A673 (cell line): Measurements from ENCODE around the gene HAUS1. TPM values are rescaled to one million over a fixed set of nuclear protein-coding genes. Genes with fewer than 3 reads are reported as not detected.

Experiments used
- BruUV-seq: library from RNA; stranded (reverse); fragments of 400-500 nt; replicated peaks from 2 replicates; lab custom pipeline; 2021; lab: Mats Ljungman, UMichigan
- CTCF ChIA-PET: fragments of 300-600 bp; sonication (Branson Sonifier 250); formaldehyde crosslinking; loops from one replicate; lab custom pipeline; 2022; ENCODE audit warnings: antibody characterized with exemption; lab: Charles Lee
- POLR2A ChIA-PET: fragments of 300-600 bp; sonication (Branson Sonifier 250); formaldehyde crosslinking; loops from one replicate; lab custom pipeline; 2022; ENCODE audit warnings: antibody characterized with exemption; ENCODE audit not compliant: low non-redundant PET; lab: Charles Lee
- DNase-seq: peaks from one replicate; pipeline ENCODE4 v3.0.0-alpha.2; 2015; ENCODE audit warnings: low spot score
- H3K27ac ChIP-seq: fragments of 200-600 bp; sonication (generic); 2 replicates; pipeline ENCODE4 v1.5.1; 2016; ENCODE audit warnings: mixed run types, low read depth, mild to moderate bottlenecking, mixed read lengths, antibody characterized with exemption, low read length; ENCODE audit not compliant: poor library complexity, severe bottlenecking
- H3K27me3 ChIP-seq: fragments of 200-600 bp; sonication (generic); replicated peaks from 2 replicates; pipeline ENCODE4 v1.6.1; 2017; ENCODE audit warnings: mixed run types, low read depth, mild to moderate bottlenecking, mixed read lengths, antibody characterized with exemption, low read length; ENCODE audit not compliant: insufficient read depth, poor library complexity
- H3K36me3 ChIP-seq: fragments of 200-600 bp; sonication (generic); 2 replicates; pipeline ENCODE4 v1.6.1; 2016; ENCODE audit warnings: mixed run types, mild to moderate bottlenecking, mixed read lengths, antibody characterized with exemption, low read length; ENCODE audit not compliant: insufficient read depth, poor library complexity, severe bottlenecking
- H3K4me1 ChIP-seq: fragments of 200-600 bp; sonication (generic); 2 replicates; pipeline ENCODE4 v1.6.1; 2017; ENCODE audit warnings: mixed run types, mild to moderate bottlenecking, mixed read lengths, antibody characterized with exemption, low read length; ENCODE audit not compliant: insufficient read depth, poor library complexity, severe bottlenecking
- H3K4me3 ChIP-seq: fragments of 200-600 bp; sonication (generic); 2 replicates; pipeline ENCODE4 v1.5.1; 2016; ENCODE audit warnings: low read depth, mixed run types, mild to moderate bottlenecking, mixed read lengths, low read length; ENCODE audit not compliant: poor library complexity, severe bottlenecking
- H3K9me3 ChIP-seq: fragments of 200-600 bp; sonication (generic); 2 replicates; pipeline ENCODE4 v1.6.1; 2016; ENCODE audit warnings: mixed run types, low read depth, mild to moderate bottlenecking, mixed read lengths, antibody characterized with exemption, low read length; ENCODE audit not compliant: poor library complexity, severe bottlenecking
- CTCF ChIP-seq: fragments of 300-800, 200-600 bp; sonication (generic); conservative IDR thresholded peaks from 2 replicates; pipeline ENCODE4 v1.5.1; 2017; ENCODE audit warnings: low read depth, mild to moderate bottlenecking, antibody characterized with exemption, low read length, moderate library complexity, mixed read lengths
- EZH2 ChIP-seq: fragments of 200-600 bp; sonication (generic); IDR thresholded peaks from 2 replicates; pipeline ENCODE4 v1.6.1; 2017; ENCODE audit warnings: borderline replicate concordance, low read depth, mild to moderate bottlenecking, mixed read lengths, antibody characterized with exemption, low read length; ENCODE audit not compliant: poor library complexity, severe bottlenecking
- intact Hi-C: fragments of 100-400 bp; cut with micrococcal nuclease; formaldehyde crosslinking; loops from one replicate; pipeline ENCODE4 v1.10.0; 2022; ENCODE audit not compliant: unreplicated experiment
- total RNA-seq: library from RNA; stranded (reverse); gene quantifications from 2 replicates; pipeline ENCODE4 v1.2.3, GENCODE V29; 2021

The HAUS1 gene
- total RNA-seq, 1 experiment from 2014 or later, result 76.9 TPM

GRCh38 chr18:46164920-46165319 lies 60.7 kb downstream of the HAUS1 start:
- no peak overlapping the region for H3K27ac ChIP-seq
- intact Hi-C loops, result no loop called here
- H3K36me3 ChIP-seq, result no peaks in the 10 kb centered on the region
- no TSS peak for BruUV-seq
- ChIA-PET POLR2A (no interaction called here), CTCF (no interaction called here)
- no peaks in the 10 kb centered on the region for H3K9me3 ChIP-seq
- no peaks in the 10 kb centered on the region for H3K4me1 ChIP-seq
- H3K27me3 ChIP-seq, result no peaks in the 10 kb centered on the region
- no peak for TF ChIP-seq CTCF
- no peak for TF ChIP-seq EZH2
- DNase-seq, result no peak
- H3K4me3 ChIP-seq, result no peak overlapping the region

- Histone ChIP-seq H3K27ac (no peak overlapping the region), H3K27me3 (no peaks in the 10 kb centered on the region), H3K4me3 (no peak overlapping the region), H3K4me1 (no peaks in the 10 kb centered on the region), H3K36me3 (no peaks in the 10 kb centered on the region), H3K9me3 (no peaks in the 10 kb centered on the region)
- ChIA-PET POLR2A (no interaction called here), CTCF (interaction anchor here (0.9 kb wide), 1 partner anchor 492 kb away, joined by 4 read pairs; no protein-coding TSS in a partner anchor)
- TF ChIP-seq CTCF, result no peak
- no peak for TF ChIP-seq EZH2
- no peak for DNase-seq
- BruUV-seq, result no TSS peak
- intact Hi-C loops, result no loop called here
These were observed 62.2 kb downstream of the HAUS1 start for GRCh38 chr18:46166261-46166970.

- CTCF ChIA-PET, result no interaction called here
- no peak for DNase-seq
These were observed 63.8 kb downstream of the HAUS1 start for GRCh38 chr18:46167971-46168370.

More at GRCh38 chr18:46167971-46168370, 63.8 kb downstream of the HAUS1 start:
- TF ChIP-seq CTCF (no peak), EZH2 (no peak)
- Histone ChIP-seq H3K36me3 (no peaks in the 10 kb centered on the region), H3K4me3 (no peak overlapping the region), H3K4me1 (peaks cover 1% of the 10 kb centered on the region), H3K27ac (no peak overlapping the region), H3K9me3 (no peaks in the 10 kb centered on the region), H3K27me3 (no peaks in the 10 kb centered on the region)
- intact Hi-C loops, result no loop called here
- POLR2A ChIA-PET, result no interaction called here
- BruUV-seq, result no TSS peak
